ENCODE results near the gene CLDN2.

CLDN2 gene

DNA sequence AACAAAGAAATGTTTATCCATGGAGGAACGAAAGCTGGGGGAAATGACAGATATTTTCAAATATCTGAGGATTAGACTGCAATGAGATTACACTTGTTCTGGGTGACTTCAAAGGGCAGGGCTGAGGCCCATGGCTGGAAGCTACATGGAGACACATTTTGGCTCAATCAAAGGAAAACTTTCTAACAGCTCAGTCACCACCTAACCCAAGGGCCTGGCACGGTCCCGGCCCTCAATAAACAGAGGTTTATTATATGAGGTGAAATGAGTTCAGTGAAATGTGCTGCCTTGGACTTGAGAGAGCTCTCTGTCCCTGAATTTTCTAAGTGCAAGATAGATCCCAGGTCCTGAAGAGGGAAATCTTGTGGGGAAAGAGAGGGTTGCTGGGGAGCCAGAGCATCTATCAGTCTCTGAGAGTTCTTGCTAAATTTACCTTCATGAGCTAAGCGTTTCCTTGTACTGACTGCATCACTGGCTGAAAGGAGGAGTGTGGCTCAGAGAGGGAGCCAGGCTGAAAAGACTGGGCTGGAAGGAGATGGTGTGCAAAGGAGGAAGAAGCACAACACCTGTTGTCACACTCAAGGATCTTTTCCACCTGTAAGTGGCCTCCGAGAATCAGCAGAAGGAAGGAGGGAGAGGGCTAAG, 15.0 kb upstream of the CLDN2 start:
- DNase-seq (ENCODE audit: extremely low read depth, insufficient read length): no peak
- Histone ChIP-seq H3K36me3 (ENCODE audit: control insufficient read depth, insufficient read depth, low read length) (no peaks in the 10 kb centered on the region), H3K27me3 (replicated peaks; ENCODE audit: control insufficient read depth, insufficient read depth, low read length) (no peaks in the 10 kb centered on the region; the same call in 1 of the 2 replicates), H3K4me3 (replicated peaks; ENCODE audit: low read depth, low read length) (no peak overlapping the region)
- TF ChIP-seq, protein P1, sequence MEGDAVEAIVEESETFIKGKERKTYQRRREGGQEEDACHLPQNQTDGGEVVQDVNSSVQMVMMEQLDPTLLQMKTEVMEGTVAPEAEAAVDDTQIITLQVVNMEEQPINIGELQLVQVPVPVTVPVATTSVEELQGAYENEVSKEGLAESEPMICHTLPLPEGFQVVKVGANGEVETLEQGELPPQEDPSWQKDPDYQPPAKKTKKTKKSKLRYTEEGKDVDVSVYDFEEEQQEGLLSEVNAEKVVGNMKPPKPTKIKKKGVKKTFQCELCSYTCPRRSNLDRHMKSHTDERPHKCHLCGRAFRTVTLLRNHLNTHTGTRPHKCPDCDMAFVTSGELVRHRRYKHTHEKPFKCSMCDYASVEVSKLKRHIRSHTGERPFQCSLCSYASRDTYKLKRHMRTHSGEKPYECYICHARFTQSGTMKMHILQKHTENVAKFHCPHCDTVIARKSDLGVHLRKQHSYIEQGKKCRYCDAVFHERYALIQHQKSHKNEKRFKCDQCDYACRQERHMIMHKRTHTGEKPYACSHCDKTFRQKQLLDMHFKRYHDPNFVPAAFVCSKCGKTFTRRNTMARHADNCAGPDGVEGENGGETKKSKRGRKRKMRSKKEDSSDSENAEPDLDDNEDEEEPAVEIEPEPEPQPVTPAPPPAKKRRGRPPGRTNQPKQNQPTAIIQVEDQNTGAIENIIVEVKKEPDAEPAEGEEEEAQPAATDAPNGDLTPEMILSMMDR (IDR thresholded peaks at IDR 0.05; ENCODE audit: insufficient read depth, low read length, poor library complexity, severe bottlenecking): no peak

DNA sequence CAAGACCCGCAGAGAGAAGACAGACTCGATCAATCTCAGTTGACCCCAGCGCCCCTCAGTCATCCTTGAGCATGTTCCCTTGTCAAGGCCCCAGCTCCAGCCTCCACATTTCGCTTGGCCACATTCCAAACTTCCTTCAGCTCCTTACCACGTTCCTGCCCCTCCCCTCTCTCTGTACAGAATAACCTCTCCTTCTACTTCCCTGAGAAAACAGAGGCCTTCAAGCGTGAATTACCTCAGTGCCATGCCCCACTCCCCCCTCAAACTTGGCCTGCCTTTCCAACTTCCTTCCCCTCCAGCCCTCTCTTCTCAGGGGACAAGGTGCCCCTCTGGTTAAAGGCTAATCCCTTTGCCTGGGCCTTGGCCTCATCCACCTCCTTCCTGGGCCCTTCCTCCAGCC, 13.8 kb upstream of the CLDN2 start:
- no peak for DNase-seq (ENCODE audit: extremely low read depth, insufficient read length)
- no peaks in the 10 kb centered on the region; the same call in 1 of the 2 replicates for H3K27me3 ChIP-seq (replicated peaks; ENCODE audit: control insufficient read depth, insufficient read depth, low read length)
- H3K36me3 ChIP-seq (ENCODE audit: control insufficient read depth, insufficient read depth, low read length): no peaks in the 10 kb centered on the region
- H3K4me3 ChIP-seq (replicated peaks; ENCODE audit: low read depth, low read length): no peak overlapping the region
- TF ChIP-seq, protein P1 (IDR thresholded peaks at IDR 0.05; ENCODE audit: insufficient read depth, low read length, poor library complexity, severe bottlenecking): no peak

DNA sequence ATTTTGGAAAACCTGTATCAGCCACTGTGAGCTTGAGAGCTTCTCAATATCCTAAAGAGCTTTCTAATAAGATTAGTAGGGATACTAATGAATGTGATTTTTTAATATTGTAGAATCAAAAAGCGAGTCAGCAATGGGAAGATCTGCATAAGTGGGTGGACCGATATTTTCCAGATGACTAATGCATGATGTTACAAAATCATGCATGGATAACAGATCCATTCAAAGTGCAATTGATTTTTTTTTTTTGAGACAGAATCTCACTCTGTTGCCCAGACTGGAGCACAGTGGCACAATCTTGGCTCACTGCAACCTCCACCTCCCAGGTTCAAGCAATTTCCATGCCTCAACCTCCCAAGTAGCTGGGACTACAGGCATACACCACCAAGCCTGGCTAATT, 7.3 kb upstream of the CLDN2 start:
- no peak for DNase-seq (ENCODE audit: extremely low read depth, insufficient read length)
- Histone ChIP-seq H3K27me3 (replicated peaks; ENCODE audit: control insufficient read depth, insufficient read depth, low read length) (no peaks in the 10 kb centered on the region; the same call in 1 of the 2 replicates), H3K4me3 (replicated peaks; ENCODE audit: low read depth, low read length) (no peak overlapping the region), H3K36me3 (ENCODE audit: control insufficient read depth, insufficient read depth, low read length) (no peaks in the 10 kb centered on the region)
- TF ChIP-seq, protein P1 (IDR thresholded peaks at IDR 0.05; ENCODE audit: insufficient read depth, low read length, poor library complexity, severe bottlenecking): no peak

DNA sequence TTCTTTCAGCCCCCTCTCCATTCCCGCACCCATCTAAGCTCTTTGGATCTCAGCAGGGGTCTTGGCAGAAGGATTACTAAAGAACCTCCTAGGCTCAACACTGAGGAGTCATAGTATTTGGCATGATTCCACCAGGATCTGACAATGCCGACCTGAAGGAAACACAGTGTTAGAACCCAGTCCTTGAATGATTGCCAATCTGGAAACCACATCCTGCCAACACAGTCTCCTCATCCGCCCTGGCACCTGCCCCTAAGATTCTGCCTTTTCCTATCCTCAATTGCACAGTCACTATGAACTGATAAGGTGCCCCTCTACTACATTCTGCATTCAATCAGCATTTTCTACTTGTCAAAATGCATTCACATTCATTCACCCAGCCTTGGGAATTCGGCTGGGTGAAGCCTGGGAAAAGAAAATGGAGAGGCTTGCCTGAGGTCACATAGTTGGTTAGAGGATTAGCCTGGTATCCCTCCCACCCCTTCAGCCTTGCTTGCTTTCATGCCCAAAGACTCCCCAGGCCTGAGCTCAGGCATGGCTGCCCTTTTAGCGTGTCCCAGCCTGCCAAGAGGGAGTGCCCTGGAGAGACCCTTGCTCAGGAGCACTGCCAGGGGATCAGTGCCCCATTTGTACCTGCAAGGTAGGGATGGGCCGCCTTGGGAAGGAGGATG, 2.2 kb upstream of the CLDN2 start:
- TF ChIP-seq, protein P1 (IDR thresholded peaks at IDR 0.05; ENCODE audit: insufficient read depth, low read length, poor library complexity, severe bottlenecking): no peak
- Histone ChIP-seq H3K36me3 (ENCODE audit: control insufficient read depth, insufficient read depth, low read length) (no peaks in the 10 kb centered on the region), H3K4me3 (replicated peaks; ENCODE audit: low read depth, low read length) (no peak overlapping the region), H3K27me3 (replicated peaks; ENCODE audit: control insufficient read depth, insufficient read depth, low read length) (no peaks in the 10 kb centered on the region; the same call in 1 of the 2 replicates)
- no peak for DNase-seq (ENCODE audit: extremely low read depth, insufficient read length)

DNA sequence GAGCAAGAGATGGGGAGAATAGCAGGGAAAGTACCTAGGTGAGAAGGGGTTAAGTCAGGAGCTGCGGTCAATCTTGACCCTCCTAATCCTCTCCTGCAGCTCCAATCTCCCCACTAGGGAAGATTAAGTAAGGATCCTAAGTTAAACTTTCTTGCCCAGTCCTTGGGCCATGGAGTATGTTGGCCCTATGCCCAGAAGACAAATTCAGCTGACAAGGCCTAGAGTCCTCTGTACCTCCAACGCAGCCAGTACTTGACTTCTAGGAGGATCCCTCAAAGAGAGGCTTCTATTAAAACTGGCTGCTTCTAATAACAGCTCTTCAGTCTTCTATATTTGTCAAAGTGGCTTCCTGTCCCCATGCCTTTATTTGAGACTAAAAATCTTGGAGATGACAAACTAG, 1.4 kb downstream of the CLDN2 start:
- TF ChIP-seq, protein P1 (IDR thresholded peaks at IDR 0.05; ENCODE audit: insufficient read depth, low read length, poor library complexity, severe bottlenecking): no peak
- Histone ChIP-seq H3K36me3 (ENCODE audit: control insufficient read depth, insufficient read depth, low read length) (no peaks in the 10 kb centered on the region), H3K27me3 (replicated peaks; ENCODE audit: control insufficient read depth, insufficient read depth, low read length) (no peaks in the 10 kb centered on the region), H3K4me3 (replicated peaks; ENCODE audit: low read depth, low read length) (no peak overlapping the region)
- DNase-seq (ENCODE audit: extremely low read depth, insufficient read length): no peak
